K562 (cell line): ENCODE results near the gene ICE2. TPM values are rescaled to one million over a fixed set of nuclear protein-coding genes. Genes with fewer than 3 reads are reported as not detected.
A peak's percentile ranks its signal among the peaks of the same experiment; 100 is the strongest.

Experiments used
- BRD4 ChIP-seq: fragments of 200-600 bp; sonication (generic); IDR thresholded peaks from 2 replicates; pipeline ENCODE4 v1.6.1; 2017; ENCODE audit warnings: inconsistent platforms
- HMGN3 ChIP-seq: IDR thresholded peaks from 2 replicates; pipeline ENCODE4 v1.6.1; 2011; ENCODE audit warnings: borderline replicate concordance, low read depth, mild to moderate bottlenecking, mixed read lengths, low read length; ENCODE audit not compliant: insufficient read length; ENCODE audit errors: extremely low read depth
- IRF9 ChIP-seq: fragments of 450-650 bp; IDR thresholded peaks from 2 replicates; pipeline ENCODE4 v1.6.1; 2016; ENCODE audit warnings: missing biosample characterization, missing genetic modification characterization
- MXD1 ChIP-seq: fragments of 250-450 bp; sonication (Bioruptor Pico); IDR thresholded peaks from 2 replicates; pipeline ENCODE4 v1.8.0; 2021; ENCODE audit warnings: borderline replicate concordance, mild to moderate bottlenecking, moderate library complexity; ENCODE audit not compliant: poor library complexity, severe bottlenecking
- NCOA1 ChIP-seq: fragments of 450-650 bp; IDR thresholded peaks from 2 replicates; pipeline ENCODE4 v1.6.1; 2016; ENCODE audit warnings: low read depth
- RBM25 ChIP-seq: fragments of 200-400 bp; formaldehyde crosslinking; IDR thresholded peaks from 2 replicates; pipeline ENCODE4 v1.6.1; 2018; ENCODE audit warnings: low read length, low read depth, moderate library complexity; ENCODE audit not compliant: severe bottlenecking
- SMC3 ChIP-seq: conservative IDR thresholded peaks from 2 replicates; pipeline ENCODE4 v1.6.1; 2011; ENCODE audit warnings: low read depth, low read length, improper control_type of control experiment; ENCODE audit not compliant: insufficient read depth
- SREBF1 ChIP-seq: fragments of 150-350 bp; IDR thresholded peaks from 2 replicates; pipeline ENCODE4 v1.6.1; 2014; ENCODE audit warnings: antibody characterized with exemption, low read depth, low read length, borderline replicate concordance
- STAT6 ChIP-seq: sonication (generic); formaldehyde crosslinking; IDR thresholded peaks from 2 replicates; pipeline ENCODE4 v1.8.1; 2023; ENCODE audit warnings: mild to moderate bottlenecking, missing genetic modification reagents
- TAF9B ChIP-seq: fragments of 450-650 bp; IDR thresholded peaks from 2 replicates; pipeline ENCODE4 v1.6.1; 2018; ENCODE audit warnings: mild to moderate bottlenecking; ENCODE audit not compliant: partially characterized antibody
- TRIM24 ChIP-seq, 2 experiments: fragments of 450-650 bp; IDR thresholded peaks; 2 replicates each; pipeline ENCODE4 v1.6.1; 2016
- ZNF395 ChIP-seq: fragments of 200-800 bp; sonication (Bioruptor generic); IDR thresholded peaks from 2 replicates; pipeline ENCODE4 v1.6.1; 2017; ENCODE audit warnings: missing genetic modification characterization, missing compliant biosample characterization
- ZNF398 ChIP-seq: fragments of 250-450 bp; sonication (Bioruptor Pico); IDR thresholded peaks from 2 replicates; pipeline ENCODE4 v1.8.0; 2021; ENCODE audit warnings: moderate library complexity, mild to moderate bottlenecking, inconsistent platforms
- ZNF584 ChIP-seq: fragments of 200-800 bp; sonication (Bioruptor generic); IDR thresholded peaks from 2 replicates; pipeline ENCODE4 v1.6.1; 2016; ENCODE audit warnings: low read depth, mild to moderate bottlenecking, missing genetic modification characterization, missing compliant biosample characterization
- ZNF695 ChIP-seq: fragments of 450-650 bp; formaldehyde crosslinking; IDR thresholded peaks from 2 replicates; pipeline ENCODE4 v1.4.0; 2020; ENCODE audit warnings: mild to moderate bottlenecking, moderate library complexity
- ZSCAN32 ChIP-seq: fragments of 450-650 bp; formaldehyde crosslinking; IDR thresholded peaks from 2 replicates; pipeline ENCODE4 v1.4.0; 2020; ENCODE audit warnings: mild to moderate bottlenecking, moderate library complexity
- polyA plus RNA-seq, 8 experiments: library from polyadenylated mRNA; depleted of rRNA in 4 of 8; stranded (reverse) in 5 of 8; unstranded in 3 of 8; fragments of >200 nt; fragmentation: Nextera tagmentation in 2 of 8; fragmentation: Illumina TruSeq in 1 of 8; extraction: Ambion mirVana in 2 of 8; extraction: Trizol in 1 of 8; gene quantifications; 2 replicates each; pipeline versions ENCODE4 v1.2.1 to v1.2.3, GENCODE V29; 2011 to 2014; ENCODE audit warnings: inconsistent platforms in 1 of 8, missing spikeins in 1 of 8
- total RNA-seq, 7 experiments: library from RNA; depleted of rRNA in 6 of 7; stranded (reverse); fragments of >200 nt in 6 of 7; fragmentation: Illumina TruSeq in 2 of 7; extraction: Trizol in 2 of 7; gene quantifications; 2 replicates each; pipeline versions ENCODE4 v1.2.1 to v1.2.3, GENCODE V29; 2011 to 2021; ENCODE audit warnings: low replicate concordance in 1 of 7

The ICE2 gene
- total and polyA plus RNA-seq, 9 of the 15 experiments (the other 6 are each of a cell fraction or from before 2014, with no cell fraction given): 21.8 to 87.9 (median 58.1) TPM

GRCh38 chr15:60397772-60398445, 81.0 kb downstream of the ICE2 start, which contains the start of gene ANXA2 (continued):
- TF ChIP-seq HMGN3 (peak; percentile 19), ZSCAN32 (no peak), IRF9 (no peak), SREBF1 (no peak), ZNF398 (no peak), STAT6 (CRISPR knock-in tag) (no peak), TAF9B (no peak), SMC3 (no peak), RBM25 (no peak), MXD1 (CRISPR knock-in tag) (no peak), ZNF395 (0 out of 2 replicates have a peak, but pooled peaks have one; percentile 19), BRD4 (peak; percentile 48; the same call in 1 of the 2 replicates), ZNF695 (CRISPR knock-in tag) (no peak), ZNF584 (no peak), NCOA1 (no peak), TRIM24 (IDR thresholded peaks at IDR 0.05) (no peak)
